Midbrain (tissue), 1 donor: Measurements from ENCODE around the gene ROR1.

ENCODE experiments used
- DNase-seq: peaks from one replicate; lab custom pipeline; 2025; lab: John Stamatoyannopoulos, UW

Gene ROR1

DNA sequence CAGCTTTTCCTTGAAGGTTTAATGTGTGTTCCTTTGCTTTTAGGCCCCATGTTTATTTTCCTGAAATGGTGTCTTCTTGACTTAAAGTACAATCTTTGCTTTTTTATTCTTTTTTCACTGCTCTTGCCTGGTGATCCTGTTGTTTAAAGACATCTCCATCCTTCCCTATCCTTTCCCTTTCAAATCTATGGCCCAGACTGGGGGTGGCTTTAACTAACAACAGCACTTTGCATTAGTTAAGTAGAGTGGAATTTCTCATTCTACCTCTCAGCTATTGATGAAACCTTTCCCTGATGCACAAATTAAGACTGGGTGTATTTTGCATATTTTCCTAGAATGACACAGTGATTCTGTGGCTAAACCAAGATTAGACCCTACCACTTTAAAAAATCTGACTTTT lies 84.3 kb downstream of the ROR1 start:
- no peak for DNase-seq

GRCh38 chr1:63859480-63860275 lies 85.9 kb downstream of the ROR1 start:
- DNase-seq = no peak

DNA sequence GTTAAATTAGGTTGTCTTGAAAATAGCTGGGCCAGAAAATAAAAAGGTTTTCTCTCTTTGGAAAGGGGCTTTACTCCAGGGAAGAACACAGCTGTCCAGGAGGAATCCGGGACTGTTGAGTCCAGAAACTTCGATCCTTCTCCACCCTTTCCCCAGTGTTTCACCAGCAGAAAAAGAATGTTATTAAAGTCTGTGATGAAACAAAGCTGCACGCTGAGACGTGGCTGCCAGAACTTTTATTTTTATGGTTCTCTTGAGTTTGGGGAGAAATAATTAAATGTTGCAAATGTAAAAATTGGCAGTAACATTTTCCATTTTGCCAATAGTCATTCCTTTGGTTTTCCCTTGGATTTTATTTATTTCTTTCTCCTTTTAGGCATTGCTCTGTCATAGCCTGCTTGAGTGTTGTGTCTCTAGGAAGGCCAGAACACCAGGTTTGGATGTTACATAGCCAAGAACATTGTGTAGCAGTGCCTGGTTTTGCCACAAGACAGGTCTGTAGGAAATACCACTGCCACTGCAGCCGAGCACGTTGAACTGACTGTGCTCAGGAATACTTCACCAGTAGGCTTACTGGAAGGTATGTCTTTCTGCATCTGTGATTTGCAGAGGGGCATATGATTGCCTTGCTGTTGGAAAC lies 87.4 kb downstream of the ROR1 start:
- no peak for DNase-seq

DNA sequence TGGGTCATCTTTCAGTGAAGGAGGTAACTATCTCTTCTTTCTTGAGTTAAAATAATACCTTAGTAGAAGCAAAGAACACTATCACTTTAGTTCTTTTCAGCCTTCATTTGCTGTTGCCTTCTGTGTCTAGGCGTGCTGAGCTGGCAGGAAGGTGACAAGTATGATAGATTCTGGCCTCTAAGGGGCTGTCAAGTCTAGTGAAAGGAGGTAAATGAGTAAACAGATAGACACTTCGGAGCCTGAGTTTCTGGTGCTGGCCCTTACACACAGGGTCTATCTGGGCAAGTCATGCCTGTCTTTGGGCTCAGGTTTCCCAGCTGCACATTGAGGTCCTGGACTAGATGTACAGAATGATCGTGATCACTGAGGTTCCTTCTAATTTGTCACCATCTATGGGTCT lies 89.3 kb downstream of the ROR1 start:
- DNase-seq = no peak

DNA sequence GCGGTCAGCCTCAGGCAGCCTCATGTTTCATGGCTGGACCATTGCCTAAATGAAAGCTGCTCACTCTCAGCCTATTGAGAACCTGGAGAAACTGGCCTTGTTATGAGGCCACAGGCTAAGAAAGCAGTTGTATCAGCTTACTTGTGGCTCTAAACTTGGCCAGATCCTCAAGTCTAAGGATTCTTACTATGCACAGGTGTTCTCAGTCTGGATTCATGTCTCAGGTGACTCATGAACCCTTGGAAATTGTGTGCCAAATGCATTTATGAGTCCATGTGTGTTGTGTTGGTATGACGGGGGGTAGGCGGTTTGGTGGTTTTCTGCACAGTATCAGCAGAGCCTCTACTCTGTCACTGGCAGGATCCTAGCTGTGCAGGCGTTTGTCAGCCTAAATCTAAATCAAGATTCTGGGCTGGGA lies 90.4 kb downstream of the ROR1 start:
- no peak for DNase-seq

DNA sequence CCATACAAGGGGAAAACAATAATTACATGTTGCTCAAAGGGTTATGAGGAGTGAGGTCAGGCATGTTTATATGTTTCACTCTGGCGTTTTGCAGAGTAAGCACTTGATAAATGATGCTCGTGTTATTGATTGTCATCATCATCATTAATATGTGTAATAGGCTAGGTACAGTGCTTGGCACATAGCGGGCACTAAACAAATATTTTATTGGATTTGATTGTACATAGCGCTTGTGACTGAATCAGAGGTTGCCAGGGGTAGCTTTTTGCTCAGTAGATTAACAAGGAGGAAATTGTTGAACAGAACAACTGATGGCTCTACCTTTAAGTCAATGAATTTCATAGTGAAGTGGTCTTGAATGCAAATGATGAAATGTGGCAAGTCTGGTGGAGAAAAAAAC lies 91.7 kb downstream of the ROR1 start:
- no peak for DNase-seq

GRCh38 chr1:63866084-63866483 lies 92.3 kb downstream of the ROR1 start:
- DNase-seq = no peak

DNA sequence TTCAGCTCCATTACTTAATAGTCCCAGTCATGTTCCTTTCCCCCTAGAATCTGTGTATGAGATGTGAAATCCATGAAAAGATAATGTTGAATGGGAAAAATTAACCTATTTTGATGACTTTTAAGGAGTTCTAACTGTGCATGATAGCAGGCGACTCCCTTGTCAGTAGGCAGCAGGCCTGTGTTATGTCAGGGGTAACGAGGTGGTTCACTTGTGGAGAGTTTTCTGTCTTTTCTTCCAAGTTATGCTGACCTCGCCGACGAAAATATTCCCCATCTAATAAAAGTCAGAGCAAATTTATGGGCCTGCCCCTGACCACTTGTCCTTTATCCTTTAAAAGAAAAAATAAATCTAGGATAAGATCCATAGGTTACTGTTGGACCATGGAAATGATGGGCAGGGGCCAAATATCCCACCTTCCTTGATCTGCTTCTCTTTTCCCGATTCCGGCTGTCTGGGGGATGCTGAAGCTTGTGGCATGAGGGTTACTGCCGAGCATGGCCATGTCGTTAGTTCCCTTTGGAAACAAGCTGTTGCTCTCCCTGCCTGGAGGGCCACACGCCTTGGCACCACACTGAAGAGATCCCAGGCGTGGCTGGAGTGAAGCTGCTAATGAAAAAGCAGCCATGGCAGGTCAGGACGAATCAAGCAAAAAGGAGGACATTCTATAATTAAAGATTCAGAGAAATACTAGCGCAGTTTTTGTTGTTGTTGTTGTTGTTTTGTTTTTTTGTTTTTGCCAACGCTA lies 93.8 kb downstream of the ROR1 start:
- no peak for DNase-seq

GRCh38 chr1:63868268-63868781 lies 94.5 kb downstream of the ROR1 start:
- no peak for DNase-seq

GRCh38 chr1:63870152-63870551 lies 96.3 kb downstream of the ROR1 start:
- DNase-seq = no peak

DNA sequence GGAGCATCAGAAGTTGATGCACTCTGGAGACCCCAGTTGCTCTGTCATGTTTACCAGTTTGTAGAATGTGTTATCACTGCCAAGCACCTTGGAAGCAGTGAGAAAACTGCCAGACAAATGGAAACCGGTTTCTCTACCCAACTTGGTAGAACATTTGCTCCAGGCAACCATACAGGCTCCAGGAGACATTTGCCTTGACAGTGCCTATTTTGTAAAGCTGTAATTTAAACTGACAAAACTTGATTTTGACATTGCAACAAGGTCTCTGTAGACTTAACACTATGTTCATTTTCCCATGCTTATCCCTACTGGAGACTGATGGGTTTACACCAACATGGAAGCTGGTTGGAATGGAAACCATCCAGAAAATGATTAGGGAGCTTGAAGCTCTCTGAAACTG lies 97.6 kb downstream of the ROR1 start:
- no peak for DNase-seq

DNA sequence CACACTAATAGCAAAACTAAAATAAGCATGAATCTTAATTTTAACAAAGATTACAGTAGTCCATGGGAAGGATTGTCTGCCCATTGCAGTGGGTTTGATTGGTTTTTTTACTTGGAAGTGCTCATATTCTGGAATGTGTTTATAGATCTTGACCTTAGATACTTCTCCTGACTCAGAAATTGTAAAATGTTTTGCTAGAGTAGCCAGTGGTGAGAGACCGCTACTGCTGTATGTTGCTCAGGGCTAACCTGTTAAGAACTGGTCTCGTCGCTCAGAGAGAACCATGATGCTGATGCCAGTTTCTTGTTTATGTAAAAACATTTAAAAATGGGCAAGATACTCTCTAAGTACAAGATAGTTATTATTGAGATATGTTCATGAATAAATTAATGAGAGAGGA lies 99.9 kb downstream of the ROR1 start:
- DNase-seq = no peak

DNA sequence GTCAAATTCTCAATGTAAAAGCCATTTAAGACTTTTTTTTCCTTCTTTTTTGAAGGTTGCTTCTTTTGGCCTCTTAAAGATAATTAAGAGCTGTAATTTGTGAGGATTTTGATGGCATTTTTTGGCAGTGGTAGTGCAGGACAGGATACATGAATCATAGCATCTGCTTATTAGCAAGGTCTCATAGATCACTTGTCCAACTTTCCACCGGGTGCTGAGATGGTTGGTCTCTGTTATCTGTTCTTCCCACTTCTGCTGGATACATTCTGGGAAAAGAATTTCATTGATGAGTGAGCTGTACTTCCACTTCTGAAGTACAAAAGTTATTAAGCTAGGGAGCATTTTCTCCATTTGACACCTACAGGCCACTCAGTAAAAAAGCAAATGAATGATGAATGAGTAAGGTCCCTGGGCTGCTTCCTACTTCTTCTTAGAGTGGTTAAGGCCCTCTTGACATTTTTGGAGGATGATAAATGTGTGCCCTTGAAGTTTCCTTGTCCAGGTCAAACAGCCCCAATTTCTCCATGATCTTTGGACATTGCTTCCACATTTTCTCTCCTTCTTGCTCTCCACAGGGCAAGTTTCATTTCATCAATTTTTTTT lies 100.6 kb downstream of the ROR1 start:
- no peak for DNase-seq

DNA sequence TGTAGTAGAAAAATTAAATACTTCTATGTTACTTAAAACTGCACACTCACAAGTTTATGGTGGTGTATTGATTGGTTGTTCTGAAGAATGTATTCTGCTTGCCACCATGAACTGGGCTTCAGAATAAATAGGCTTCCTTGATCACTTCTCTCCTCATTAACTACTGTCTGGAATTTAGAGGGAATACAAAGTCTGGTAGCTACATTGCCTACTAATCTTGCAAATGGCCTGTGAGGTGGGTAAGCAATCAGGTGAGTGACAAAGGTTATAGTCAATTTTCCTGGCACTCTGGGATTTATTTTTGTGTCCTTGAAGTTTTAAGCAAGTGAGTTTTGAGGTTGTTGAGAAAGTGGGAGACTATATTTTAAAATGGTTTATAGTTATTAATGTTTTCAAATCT lies 101.8 kb downstream of the ROR1 start:
- DNase-seq = no peak

DNA sequence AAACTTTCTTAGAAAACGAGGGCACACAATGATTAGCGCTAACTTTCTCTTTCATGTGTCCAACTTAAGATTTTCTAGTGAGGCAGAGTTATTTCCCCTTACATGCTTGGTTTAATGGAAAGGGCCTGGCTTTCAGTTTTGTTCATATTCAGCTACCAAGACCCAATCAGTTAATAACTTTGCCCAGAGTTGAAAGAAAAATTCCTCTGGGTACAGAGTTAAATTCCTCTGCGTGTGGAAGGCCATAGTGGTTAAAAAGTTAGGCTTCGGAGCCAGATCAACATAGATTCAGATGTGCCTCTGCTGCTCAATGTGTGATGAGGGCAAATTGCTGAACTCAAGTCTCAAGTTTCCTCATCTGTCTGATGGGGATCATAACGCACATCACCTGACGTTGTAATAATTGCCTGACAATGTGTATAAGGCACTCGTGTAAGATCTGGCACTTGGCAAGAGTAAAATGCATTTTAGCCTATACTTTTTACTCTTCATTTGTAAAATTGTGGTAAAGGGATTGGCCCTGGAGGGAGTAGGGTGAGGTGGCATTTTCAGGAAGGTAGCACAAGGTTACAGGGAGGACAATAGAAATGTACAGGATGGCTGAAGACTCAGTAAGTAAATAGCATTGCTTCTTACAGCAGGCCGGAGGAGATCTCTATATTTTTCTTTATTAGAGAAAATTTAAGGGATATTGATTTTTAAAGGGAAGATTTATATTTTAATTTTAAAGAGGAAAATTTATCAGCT lies 103.4 kb downstream of the ROR1 start:
- DNase-seq = no peak

DNA sequence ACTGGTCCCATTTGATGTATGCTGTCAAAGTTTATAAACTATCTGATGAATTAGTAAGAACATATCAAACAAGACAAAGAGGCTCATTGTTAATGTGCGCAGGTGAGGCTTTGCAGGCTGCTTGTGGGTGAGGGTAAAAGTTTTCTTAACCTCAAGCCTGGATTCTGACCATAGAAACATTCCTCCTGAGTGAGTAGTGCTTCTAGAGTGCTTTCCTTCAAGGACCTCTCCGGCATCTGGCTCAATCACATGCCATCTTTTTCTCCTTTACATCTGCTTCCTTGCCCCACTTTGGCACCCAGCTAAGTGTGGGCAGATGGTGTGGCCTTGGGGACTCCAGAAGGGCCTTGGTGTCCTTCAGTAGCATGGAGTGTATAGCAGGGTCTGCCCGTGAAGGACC lies 104.0 kb downstream of the ROR1 start:
- DNase-seq = no peak

- DNase-seq = no peak
Observed at GRCh38 chr1:63878932-63879331, 105.1 kb downstream of the ROR1 start.

- no peak for DNase-seq
Observed at GRCh38 chr1:63880958-63881576, 107.2 kb downstream of the ROR1 start.

- DNase-seq = peak; percentile 35
Observed at GRCh38 chr1:63882048-63882704, 108.4 kb downstream of the ROR1 start.

GRCh38 chr1:63883494-63884235 lies 109.8 kb downstream of the ROR1 start:
- no peak for DNase-seq
